Heart right ventricle (tissue), 16 donors: ENCODE results near the gene TMEM130. TPM values are rescaled to one million over a fixed set of nuclear protein-coding genes. Genes with fewer than 3 reads are reported as not detected.

Experiments
- ATAC-seq, 8 donors: fragments of 200-7000 bp; cut with Tn5 transposase; one replicate each; pipeline ENCODE4 v1.9.1; 2020; ENCODE audit warnings: mild to moderate bottlenecking in 8 of 8, moderate library complexity in 8 of 8, moderate number of reproducible peaks in 1 of 8
- DNase-seq, 2 donors: peaks; one replicate each; pipeline ENCODE4 v3.0.0-alpha.2; 2020
- H3K27ac ChIP-seq, 10 donors: fragments of 200-600 bp; sonication (generic) in 2 of 10; one replicate each; pipeline versions ENCODE4 v1.5.0 to v1.8.0; 2020 to 2022; ENCODE audit warnings: mild to moderate bottlenecking in 3 of 10
- H3K27me3 ChIP-seq, 7 donors: fragments of 200-600 bp; one replicate each; pipeline ENCODE4 v1.8.0; 2021 to 2022; ENCODE audit warnings: mild to moderate bottlenecking in 2 of 7
- H3K36me3 ChIP-seq, 9 donors: fragments of 200-600 bp; sonication (generic) in 1 of 9; one replicate each; pipeline versions ENCODE4 v1.5.0 to v1.8.0; 2020 to 2022; ENCODE audit warnings: mild to moderate bottlenecking in 2 of 9
- H3K4me1 ChIP-seq, 9 donors: fragments of 200-600 bp; sonication (generic) in 1 of 9; one replicate each; pipeline versions ENCODE4 v1.5.0 to v1.8.0; 2020 to 2022; ENCODE audit warnings: mild to moderate bottlenecking in 4 of 9
- H3K4me3 ChIP-seq, 10 donors: fragments of 200-600 bp; sonication (generic) in 2 of 10; one replicate each; pipeline versions ENCODE4 v1.5.0 to v1.8.0; 2020 to 2022; ENCODE audit warnings: mild to moderate bottlenecking in 7 of 10, moderate library complexity in 2 of 10
- H3K9me3 ChIP-seq, 11 donors: fragments of 200-600 bp in 10 of 11; sonication (generic) in 2 of 11; one replicate each; pipeline versions ENCODE4 v1.5.0 to v1.8.0; 2013 to 2022; ENCODE audit warnings: mild to moderate bottlenecking in 2 of 11, control low read depth in 1 of 11, moderate library complexity in 1 of 11
- WGBS, 2 donors: extraction: QIAGEN DNeasy Blood & Tissue Kit; methylation state at CpG; one replicate each; pipeline ENCODE4 v1.1.7; 2013; ENCODE audit warnings: inconsistent platforms in 1 of 2; 5-methylcytosine and 5-hydroxymethylcytosine counted together
- intact Hi-C, 10 donors: fragments of 100-400 bp; cut with DNase I; formaldehyde crosslinking; loops; one replicate each; pipeline versions ENCODE4 v1.11.1 to v1.14.2; 2022
- polyA plus RNA-seq, 2 donors: library from polyadenylated mRNA; stranded (reverse); fragments of 200-250 nt; gene quantifications; one replicate each; pipeline ENCODE4 v1.2.3, GENCODE V29; 2013
- total RNA-seq, 10 donors: library from RNA; stranded (reverse); fragmentation: NEBNext Ultra II Directional in 3 of 10; extraction: Animal tissue kit (Norgen Biotek cat#: 25700) in 3 of 10; gene quantifications; one replicate each; pipeline versions ENCODE4 v1.2.1 to v1.2.4, GENCODE V29; 2021 to 2023
- TF ChIP-seq, protein P1 (sequence below), 9 donors: fragments of 200-600 bp; sonication (generic) in 2 of 9; IDR thresholded peaks; one replicate each; pipeline versions ENCODE4 v1.5.0 to v1.8.0; 2021 to 2022; ENCODE audit warnings: antibody characterized with exemption in 9 of 9, mild to moderate bottlenecking in 5 of 9, moderate library complexity in 1 of 9
- donor health status: Arrhythmogenic right ventricular cardiomyopathy.
- donor health status: ischemic (EF 13 %, LVEDD 7.1; RV severe dilation, severe dysfunction).
- donor health status: healthy with polysubstance abuse.
- donor health status: DM: no; HTN: yes; CAD: no.
- donor health status: DM: no; HTN: no; CAD: no.
- donor health status: ischemic (EF 25% LVEDD 6.9; RV normal size, moderate dysfunction).
- donor health status: ischemic (EF 25% LVEDD 5.7; RV mildly dilated, moderate dysfunction).
- donor health status: healthy.
- donor health status: DM: yes; HTN: yes; CAD: no.
- donor health status: Ischemic cardiomyopathy.
- donor health status: ischemic (EF 35%, LVEDD 5.7; RV mildly dilated, moderate dysfunction).
- donor health status: nonischemic (EF 11% LVEDD 7.7; RV severe dilation, severe dysfunction).
- donor health status: DM: yes; HTN: yes; CAD: no.
- donor health status: PGD.
- donor health status: ischemic (EF 29% LVEDD 5.4; RV normal size, mild dysfunction).
- donor health status: nonischemic (EF 23%, LVEDD 6.1; RV moderate dilation, normal function).

The TMEM130 gene
- total and polyA plus RNA-seq, 12 donors = 0.12 to 1.5 (median 0.25) TPM; not detected in 8

DNA sequence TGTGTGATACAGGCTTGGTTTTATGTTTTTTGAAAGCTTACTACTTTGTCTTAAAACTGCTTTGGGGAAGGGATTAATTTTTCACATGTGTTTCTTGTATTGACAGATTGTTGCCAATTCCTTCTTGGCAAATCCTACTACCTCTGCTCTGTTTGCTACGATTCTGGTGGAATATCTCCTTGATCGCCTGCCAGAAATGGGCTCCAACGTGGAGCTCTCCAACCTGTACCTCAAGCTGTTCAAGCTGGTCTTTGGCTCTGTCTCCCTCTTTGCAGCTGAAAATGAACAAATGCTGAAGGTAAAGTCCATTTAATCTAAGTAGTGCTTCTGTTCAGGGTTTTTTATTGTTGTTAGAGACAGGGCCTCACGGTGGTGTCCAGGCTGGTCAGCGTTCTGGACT lies 42.1 kb upstream of the TMEM130 start:
- intact Hi-C loops = no loop called here
- Histone ChIP-seq H3K4me1 (peaks cover 0 to 13% (median 0%) of the 10 kb centered on the region in 9 donors), H3K9me3 (no peaks in the 10 kb centered on the region), H3K27me3 (no peaks in the 10 kb centered on the region), H3K4me3 (no peak overlapping the region), H3K27ac (no peak overlapping the region), H3K36me3 (peaks cover 0 to 100% (median 62%) of the 10 kb centered on the region in 9 donors)
- 70 to 71% methylated on average over 5 of the region's 5 CpGs for WGBS, 2 donors
- DNase-seq (no peak), ATAC-seq (no peak)
- TF ChIP-seq, protein P1, sequence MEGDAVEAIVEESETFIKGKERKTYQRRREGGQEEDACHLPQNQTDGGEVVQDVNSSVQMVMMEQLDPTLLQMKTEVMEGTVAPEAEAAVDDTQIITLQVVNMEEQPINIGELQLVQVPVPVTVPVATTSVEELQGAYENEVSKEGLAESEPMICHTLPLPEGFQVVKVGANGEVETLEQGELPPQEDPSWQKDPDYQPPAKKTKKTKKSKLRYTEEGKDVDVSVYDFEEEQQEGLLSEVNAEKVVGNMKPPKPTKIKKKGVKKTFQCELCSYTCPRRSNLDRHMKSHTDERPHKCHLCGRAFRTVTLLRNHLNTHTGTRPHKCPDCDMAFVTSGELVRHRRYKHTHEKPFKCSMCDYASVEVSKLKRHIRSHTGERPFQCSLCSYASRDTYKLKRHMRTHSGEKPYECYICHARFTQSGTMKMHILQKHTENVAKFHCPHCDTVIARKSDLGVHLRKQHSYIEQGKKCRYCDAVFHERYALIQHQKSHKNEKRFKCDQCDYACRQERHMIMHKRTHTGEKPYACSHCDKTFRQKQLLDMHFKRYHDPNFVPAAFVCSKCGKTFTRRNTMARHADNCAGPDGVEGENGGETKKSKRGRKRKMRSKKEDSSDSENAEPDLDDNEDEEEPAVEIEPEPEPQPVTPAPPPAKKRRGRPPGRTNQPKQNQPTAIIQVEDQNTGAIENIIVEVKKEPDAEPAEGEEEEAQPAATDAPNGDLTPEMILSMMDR (IDR thresholded peaks at IDR 0.05) = no peak

DNA sequence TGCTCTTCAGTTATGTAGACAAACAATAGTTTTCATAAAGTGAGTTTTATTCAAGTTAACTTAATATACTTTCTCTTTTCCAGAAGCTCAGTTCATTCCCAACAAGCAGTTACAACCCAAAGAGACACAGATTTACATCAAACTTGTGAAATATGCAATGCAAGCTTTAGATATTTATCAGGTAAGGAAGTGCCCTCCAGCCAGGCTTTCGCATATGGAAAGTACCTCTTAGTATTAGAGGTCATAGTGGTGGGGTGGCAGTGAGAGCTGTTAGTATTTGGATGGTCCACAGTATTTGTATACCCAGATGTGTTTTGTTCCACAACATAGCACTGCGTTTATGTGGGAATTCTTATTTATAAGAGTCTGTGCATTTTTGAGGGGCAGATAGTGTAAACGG lies 40.6 kb upstream of the TMEM130 start:
- Histone ChIP-seq H3K36me3 (peaks cover 0 to 100% (median 61%) of the 10 kb centered on the region in 9 donors), H3K9me3 (no peaks in the 10 kb centered on the region), H3K4me3 (no peak overlapping the region), H3K27ac (peak overlapping the region in 1 of 10 donors; percentile 41), H3K27me3 (no peaks in the 10 kb centered on the region), H3K4me1 (peaks cover 0 to 13% (median 0%) of the 10 kb centered on the region in 9 donors)
- TF ChIP-seq, protein P1 (IDR thresholded peaks at IDR 0.05) = no peak
- ATAC-seq (no peak), DNase-seq (no peak)
- WGBS, 2 donors = 87 to 92% methylated on average over 3 of the region's 3 CpGs
- intact Hi-C loops = no loop called here

DNA sequence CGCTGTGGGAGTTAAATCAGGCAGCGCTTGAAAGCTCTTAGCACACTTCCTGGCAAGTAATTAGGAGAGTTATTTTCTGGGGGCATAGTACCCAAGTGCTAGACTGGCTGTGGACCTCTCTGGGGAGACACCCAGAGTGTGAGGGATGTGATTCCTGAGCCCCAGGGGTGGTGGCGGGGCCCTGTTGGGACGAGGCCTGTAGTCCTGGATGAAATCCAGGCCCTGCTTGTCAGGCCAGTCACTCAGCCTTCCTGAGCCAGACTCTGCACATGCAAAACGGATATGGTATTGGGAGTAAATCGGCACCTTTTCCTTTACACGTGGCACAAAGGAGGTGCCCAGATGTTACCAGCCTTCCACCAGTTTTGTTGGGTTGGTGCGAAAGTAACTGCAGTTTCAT lies 39.7 kb upstream of the TMEM130 start:
- Histone ChIP-seq H3K4me3 (no peak overlapping the region), H3K36me3 (peaks cover 0 to 100% (median 70%) of the 10 kb centered on the region in 9 donors), H3K9me3 (no peaks in the 10 kb centered on the region), H3K4me1 (peaks cover 0 to 13% (median 0%) of the 10 kb centered on the region in 9 donors), H3K27ac (no peak overlapping the region), H3K27me3 (no peaks in the 10 kb centered on the region)
- TF ChIP-seq, protein P1 (IDR thresholded peaks at IDR 0.05) = no peak
- ATAC-seq (peak in 5 of 8 donors; percentile 64 to 77 (median 70)), DNase-seq (no peak)
- WGBS, 2 donors = 55 to 73% methylated on average over 8 of the region's 8 CpGs
- intact Hi-C loops = no loop called here

DNA sequence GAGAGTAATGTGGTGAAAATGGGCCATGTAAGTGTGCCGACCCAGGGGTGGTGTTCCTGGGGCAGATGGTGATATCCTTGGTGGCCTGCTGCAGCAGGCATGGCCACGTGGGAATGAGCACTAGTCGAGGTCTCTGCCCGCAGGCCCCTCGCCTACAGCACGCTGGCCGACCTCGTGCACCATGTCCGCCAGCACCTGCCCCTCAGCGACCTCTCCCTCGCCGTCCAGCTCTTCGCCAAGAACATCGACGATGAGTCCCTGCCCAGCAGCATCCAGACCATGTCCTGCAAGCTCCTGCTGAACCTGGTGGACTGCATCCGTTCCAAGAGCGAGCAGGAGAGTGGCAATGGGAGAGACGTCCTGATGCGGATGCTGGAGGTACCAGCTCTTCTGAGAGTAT lies 38.8 kb upstream of the TMEM130 start:
- DNase-seq = no peak
- Histone ChIP-seq H3K9me3 (no peaks in the 10 kb centered on the region), H3K27ac (no peak overlapping the region), H3K36me3 (peaks cover 0 to 100% (median 71%) of the 10 kb centered on the region in 9 donors), H3K4me3 (no peak overlapping the region), H3K4me1 (peaks cover 0 to 13% (median 0%) of the 10 kb centered on the region in 9 donors), H3K27me3 (no peaks in the 10 kb centered on the region)
- TF ChIP-seq, protein P1 (IDR thresholded peaks at IDR 0.05) = no peak
- intact Hi-C loops = no loop called here
- ATAC-seq = no peak
- WGBS, 2 donors = 91 to 96% methylated on average over 19 of the region's 19 CpGs
